IMR-90 (cell line): Measurements from ENCODE around the gene PRKCE. TPM values are rescaled to one million over a fixed set of nuclear protein-coding genes. Genes with fewer than 3 reads are reported as not detected.
A peak's percentile ranks its signal among the peaks of the same experiment; 100 is the strongest.

Source experiments
- ATAC-seq: fragments of 200-7000 bp; cut with Tn5 transposase; 2 replicates; pipeline ENCODE4 v1.9.1; 2020; ENCODE audit warnings: low read depth, mild to moderate bottlenecking, moderate library complexity
- BruUV-seq: library from RNA; stranded (reverse); fragments of 400-500 nt; replicated peaks from 2 replicates; lab custom pipeline; 2021; lab: Mats Ljungman, UMichigan
- CTCF ChIA-PET: fragments of 300-600 bp; formaldehyde crosslinking; extraction: SDS; loops from one replicate; lab custom pipeline; 2021; ENCODE audit warnings: antibody characterized with exemption; lab: Yijun Ruan, JAX
- POLR2A ChIA-PET: fragments of 300-600 bp; sonication (Branson Sonifier 250); formaldehyde crosslinking; loops from one replicate; lab custom pipeline; 2022; ENCODE audit warnings: antibody characterized with exemption; ENCODE audit not compliant: unreplicated experiment; lab: Charles Lee
- DNase-seq: peaks from one replicate; pipeline ENCODE4 v3.0.0; 2013
- H2AFZ ChIP-seq: replicated peaks from 2 replicates; pipeline ENCODE3; 2013; ENCODE audit warnings: low read length, mild to moderate bottlenecking; ENCODE audit not compliant: poor library complexity
- H2AK5ac ChIP-seq: 2 replicates; pipeline ENCODE4 v1.6.1; 2013; ENCODE audit warnings: low read depth, low read length, inconsistent platforms
- H2AK9ac ChIP-seq: replicated peaks from 2 replicates; pipeline ENCODE3; 2013; ENCODE audit warnings: mild to moderate bottlenecking, low read depth, low read length, moderate library complexity; ENCODE audit not compliant: poor library complexity
- H2BK120ac ChIP-seq: 2 replicates; pipeline ENCODE4 v1.6.1; 2013; ENCODE audit warnings: low read depth, low read length, inconsistent platforms
- H2BK15ac ChIP-seq: 3 replicates; pipeline ENCODE4 v1.6.1; 2013; ENCODE audit warnings: low read depth, low read length, inconsistent platforms
- H2BK20ac ChIP-seq: 2 replicates; pipeline ENCODE4 v1.6.1; 2013; ENCODE audit warnings: low read depth, mild to moderate bottlenecking, inconsistent platforms, low read length, moderate library complexity
- H2BK5ac ChIP-seq: 2 replicates; pipeline ENCODE4 v1.6.1; 2013; ENCODE audit warnings: mild to moderate bottlenecking, low read depth, low read length, inconsistent platforms; ENCODE audit not compliant: poor library complexity, severe bottlenecking
- H3K14ac ChIP-seq: replicated peaks from 2 replicates; pipeline ENCODE4 v1.6.1; 2013; ENCODE audit warnings: low read depth, low read length, inconsistent platforms
- H3K18ac ChIP-seq: 2 replicates; pipeline ENCODE4 v1.6.1; 2013; ENCODE audit warnings: low read depth, low read length, control low read depth
- H3K23ac ChIP-seq: 2 replicates; pipeline ENCODE4 v1.6.1; 2013; ENCODE audit warnings: low read depth, low read length, inconsistent platforms
- H3K27ac ChIP-seq: 2 replicates; pipeline ENCODE4 v1.5.1; 2013; ENCODE audit warnings: mild to moderate bottlenecking, control low read depth, low read length; ENCODE audit not compliant: insufficient read depth
- H3K27me3 ChIP-seq: 2 replicates; pipeline ENCODE4 v1.6.1; 2013; ENCODE audit warnings: low read length; ENCODE audit not compliant: control insufficient read depth, insufficient read depth
- H3K36me3 ChIP-seq: 2 replicates; pipeline ENCODE4 v1.6.1; 2013; ENCODE audit warnings: low read length, mixed read lengths; ENCODE audit not compliant: control insufficient read depth, insufficient read depth
- H3K4ac ChIP-seq: 2 replicates; pipeline ENCODE4 v1.6.1; 2013; ENCODE audit warnings: low read depth, low read length, inconsistent platforms
- H3K4me1 ChIP-seq: 2 replicates; pipeline ENCODE4 v1.6.1; 2013; ENCODE audit warnings: low read length, mixed read lengths; ENCODE audit not compliant: control insufficient read depth, insufficient read depth
- H3K4me2 ChIP-seq: 2 replicates; pipeline ENCODE4 v1.6.1; 2013; ENCODE audit warnings: low read depth, mild to moderate bottlenecking, control low read depth, low read length, moderate library complexity
- H3K4me3 ChIP-seq: 2 replicates; pipeline ENCODE4 v1.5.1; 2013; ENCODE audit warnings: low read depth, mild to moderate bottlenecking, control low read depth, low read length, moderate library complexity; ENCODE audit not compliant: insufficient read depth
- H3K56ac ChIP-seq: 2 replicates; pipeline ENCODE4 v1.6.1; 2013; ENCODE audit warnings: low read length, inconsistent platforms; ENCODE audit not compliant: insufficient read depth; ENCODE audit errors: extremely low read depth
- H3K79me1 ChIP-seq, 2 experiments: 2 replicates each; pipeline ENCODE4 v1.6.1; 2013; ENCODE audit warnings: low read length in 2 of 2, inconsistent platforms in 1 of 2, low read depth in 1 of 2
- H3K9ac ChIP-seq: 2 replicates; pipeline ENCODE4 v1.6.1; 2013; ENCODE audit warnings: low read depth, low read length, control low read depth
- H3K9me1 ChIP-seq: 2 replicates; pipeline ENCODE4 v1.6.1; 2013; ENCODE audit warnings: low read length, inconsistent platforms; ENCODE audit not compliant: insufficient read depth
- H3K9me3 ChIP-seq: 2 replicates; pipeline ENCODE4 v1.6.1; 2013; ENCODE audit warnings: low read length; ENCODE audit not compliant: control insufficient read depth, insufficient read depth
- H4K20me1 ChIP-seq: 2 replicates; pipeline ENCODE4 v1.6.1; 2013; ENCODE audit warnings: low read length, inconsistent platforms; ENCODE audit not compliant: insufficient read depth
- H4K5ac ChIP-seq: 2 replicates; pipeline ENCODE4 v1.6.1; 2013; ENCODE audit warnings: mild to moderate bottlenecking, low read depth, low read length, control low read depth
- H4K8ac ChIP-seq, 2 experiments: 2 replicates each; pipeline ENCODE4 v1.6.1; 2013; ENCODE audit warnings: low read depth in 2 of 2, low read length in 2 of 2, control low read depth in 1 of 2, inconsistent platforms in 1 of 2
- H4K91ac ChIP-seq: 2 replicates; pipeline ENCODE4 v1.6.1; 2013; ENCODE audit warnings: low read depth, low read length, inconsistent platforms; ENCODE audit not compliant: insufficient read depth
- BHLHE40 ChIP-seq: fragments of 150-350 bp; IDR thresholded peaks from 2 replicates; pipeline ENCODE4 v1.6.1; 2016; ENCODE audit warnings: mild to moderate bottlenecking, low read depth, low read length
- CEBPB ChIP-seq: IDR thresholded peaks from 2 replicates; pipeline ENCODE4 v1.6.1; 2012; ENCODE audit warnings: low read depth, low read length, improper control_type of control experiment
- CHD1 ChIP-seq: IDR thresholded peaks from 2 replicates; pipeline ENCODE4 v1.6.1; 2012; ENCODE audit warnings: low read depth, low read length, improper control_type of control experiment
- FOS ChIP-seq: fragments of 150-350 bp; IDR thresholded peaks from 2 replicates; pipeline ENCODE4 v1.6.1; 2016; ENCODE audit warnings: low read depth, low read length
- MAFK ChIP-seq: IDR thresholded peaks from 2 replicates; pipeline ENCODE4 v1.6.1; 2012; ENCODE audit warnings: low read depth, low read length, improper control_type of control experiment
- MAZ ChIP-seq: IDR thresholded peaks from 2 replicates; pipeline ENCODE4 v1.6.1; 2012; ENCODE audit warnings: low read depth, mild to moderate bottlenecking, low read length, improper control_type of control experiment, moderate library complexity, borderline replicate concordance
- MXI1 ChIP-seq: IDR thresholded peaks from 2 replicates; pipeline ENCODE4 v1.6.1; 2012; ENCODE audit warnings: low read depth, mild to moderate bottlenecking, low read length, moderate library complexity, borderline replicate concordance
- NFE2L2 ChIP-seq: fragments of 150-350 bp; IDR thresholded peaks from 2 replicates; pipeline ENCODE4 v1.6.1; 2016; ENCODE audit warnings: low read depth, mild to moderate bottlenecking, low read length
- POLR2A ChIP-seq: IDR thresholded peaks from 2 replicates; pipeline ENCODE4 v1.6.1; 2012; ENCODE audit warnings: mild to moderate bottlenecking, low read depth, low read length
- RAD21 ChIP-seq: IDR thresholded peaks from 2 replicates; pipeline ENCODE4 v1.6.1; 2012; ENCODE audit warnings: low read length, improper control_type of control experiment
- RCOR1 ChIP-seq: IDR thresholded peaks from 2 replicates; pipeline ENCODE4 v1.6.1; 2012; ENCODE audit warnings: mild to moderate bottlenecking, low read length, improper control_type of control experiment; ENCODE audit not compliant: insufficient replicate concordance
- RFX5 ChIP-seq: IDR thresholded peaks from 2 replicates; pipeline ENCODE4 v1.8.0; 2012; ENCODE audit warnings: low read depth, mild to moderate bottlenecking, low read length, moderate library complexity
- SMC3 ChIP-seq: fragments of 150-350 bp; IDR thresholded peaks from 2 replicates; pipeline ENCODE4 v1.6.1; 2016; ENCODE audit warnings: low read depth, mild to moderate bottlenecking, antibody characterized with exemption, low read length, moderate library complexity
- whole genome bisulfite sequencing, 2 experiments: methylation state at CpG; one replicate each; pipeline versions ENCODE4 v1.1.5 to v1.1.7; 2013; ENCODE audit warnings: missing lambda C conversion rate in 2 of 2; ENCODE audit not compliant: insufficient read length in 1 of 2; ENCODE audit errors: extremely low coverage in 2 of 2; 5-methylcytosine and 5-hydroxymethylcytosine counted together
- dilution Hi-C: fragments of 300-500 bp; cut with HindIII; formaldehyde crosslinking; loops from one replicate; pipeline ENCODE4 v1.14.3; 2018; ENCODE audit warnings: low sequenced_read_pairs; ENCODE audit not compliant: unreplicated experiment
- in situ Hi-C: fragments of 300-500 bp; cut with MboI; formaldehyde crosslinking; loops from 3 replicates; pipeline ENCODE4 v1.14.3; 2019; ENCODE audit warnings: low sequenced_read_pairs, inconsistent platforms, mixed read lengths
- intact Hi-C: fragments of 100-400 bp; cut with micrococcal nuclease; formaldehyde crosslinking; loops from 2 replicates; pipeline ENCODE4 v1.10.0; 2022
- polyA plus RNA-seq, 3 experiments: library from polyadenylated mRNA; depleted of rRNA; stranded (reverse); fragments of >200 nt; gene quantifications; 2 replicates each; pipeline ENCODE4 v1.2.3, GENCODE V29; 2012; ENCODE audit warnings: low replicate concordance in 1 of 3
- total RNA-seq: library from RNA; depleted of rRNA; stranded (reverse); fragments of >200 nt; gene quantifications from 2 replicates; pipeline ENCODE4 v1.2.3, GENCODE V29; 2012
- TF ChIP-seq, protein P1 (sequence below): conservative IDR thresholded peaks from 2 replicates; pipeline ENCODE4 v1.5.1; 2012; ENCODE audit warnings: mild to moderate bottlenecking, low read depth, low read length, improper control_type of control experiment
- TF ChIP-seq, protein P2 (sequence below): fragments of 150-350 bp; IDR thresholded peaks from 2 replicates; pipeline ENCODE4 v1.6.1; 2016; ENCODE audit warnings: low read depth, mild to moderate bottlenecking, low read length, moderate library complexity, borderline replicate concordance

The PRKCE gene
- total and polyA plus RNA-seq, 2 of the 4 experiments (the other 2 are of a cell fraction) = 8.1 to 32.4 TPM

DNA sequence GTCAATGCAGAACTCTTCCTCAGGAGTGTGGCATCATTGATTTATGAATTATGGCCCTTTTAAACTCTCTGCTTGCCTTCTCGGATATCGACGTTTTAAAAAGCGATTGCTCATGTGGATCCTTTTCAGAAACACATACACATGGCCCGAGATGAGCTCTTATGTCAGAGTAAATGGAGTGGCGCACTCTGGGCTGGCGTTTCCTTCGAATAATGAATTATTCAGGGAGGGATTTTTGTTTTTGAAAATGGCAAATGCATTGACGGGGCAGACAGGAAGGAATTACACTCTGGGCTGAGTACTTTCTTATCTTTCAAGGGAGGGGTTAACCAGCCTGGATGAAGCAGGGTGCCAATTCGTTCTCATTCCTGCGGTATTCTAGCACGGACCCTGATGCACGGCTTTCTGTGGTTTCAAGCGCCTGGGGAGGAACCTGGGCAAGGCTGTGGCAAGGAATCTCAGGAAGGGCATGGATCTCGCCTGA, 142.7 kb downstream of the PRKCE start:
- ATAC-seq (no peak), DNase-seq (peak; percentile 18)
- intact Hi-C loops = no loop called here
- no peak overlapping the region for H2AK9ac ChIP-seq
- H3K4ac ChIP-seq = no peak overlapping the region
- no peak overlapping the region for H3K18ac ChIP-seq
- H2AK5ac ChIP-seq = no peak overlapping the region
- H3K36me3 ChIP-seq = no peaks in the 10 kb centered on the region
- H3K27ac ChIP-seq = no peak overlapping the region
- no peak overlapping the region for H2AFZ ChIP-seq
- no peak overlapping the region for H3K23ac ChIP-seq
- TF ChIP-seq NFE2L2 (no peak), RCOR1 (no peak), CEBPB (no peak), SMC3 (no peak), CHD1 (no peak), BHLHE40 (no peak), FOS (no peak), MAZ (no peak), MAFK (no peak), RFX5 (no peak), MXI1 (no peak), RAD21 (no peak), POLR2A (no peak)
- TF ChIP-seq, protein P1, sequence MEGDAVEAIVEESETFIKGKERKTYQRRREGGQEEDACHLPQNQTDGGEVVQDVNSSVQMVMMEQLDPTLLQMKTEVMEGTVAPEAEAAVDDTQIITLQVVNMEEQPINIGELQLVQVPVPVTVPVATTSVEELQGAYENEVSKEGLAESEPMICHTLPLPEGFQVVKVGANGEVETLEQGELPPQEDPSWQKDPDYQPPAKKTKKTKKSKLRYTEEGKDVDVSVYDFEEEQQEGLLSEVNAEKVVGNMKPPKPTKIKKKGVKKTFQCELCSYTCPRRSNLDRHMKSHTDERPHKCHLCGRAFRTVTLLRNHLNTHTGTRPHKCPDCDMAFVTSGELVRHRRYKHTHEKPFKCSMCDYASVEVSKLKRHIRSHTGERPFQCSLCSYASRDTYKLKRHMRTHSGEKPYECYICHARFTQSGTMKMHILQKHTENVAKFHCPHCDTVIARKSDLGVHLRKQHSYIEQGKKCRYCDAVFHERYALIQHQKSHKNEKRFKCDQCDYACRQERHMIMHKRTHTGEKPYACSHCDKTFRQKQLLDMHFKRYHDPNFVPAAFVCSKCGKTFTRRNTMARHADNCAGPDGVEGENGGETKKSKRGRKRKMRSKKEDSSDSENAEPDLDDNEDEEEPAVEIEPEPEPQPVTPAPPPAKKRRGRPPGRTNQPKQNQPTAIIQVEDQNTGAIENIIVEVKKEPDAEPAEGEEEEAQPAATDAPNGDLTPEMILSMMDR = no peak
- TF ChIP-seq, protein P2, sequence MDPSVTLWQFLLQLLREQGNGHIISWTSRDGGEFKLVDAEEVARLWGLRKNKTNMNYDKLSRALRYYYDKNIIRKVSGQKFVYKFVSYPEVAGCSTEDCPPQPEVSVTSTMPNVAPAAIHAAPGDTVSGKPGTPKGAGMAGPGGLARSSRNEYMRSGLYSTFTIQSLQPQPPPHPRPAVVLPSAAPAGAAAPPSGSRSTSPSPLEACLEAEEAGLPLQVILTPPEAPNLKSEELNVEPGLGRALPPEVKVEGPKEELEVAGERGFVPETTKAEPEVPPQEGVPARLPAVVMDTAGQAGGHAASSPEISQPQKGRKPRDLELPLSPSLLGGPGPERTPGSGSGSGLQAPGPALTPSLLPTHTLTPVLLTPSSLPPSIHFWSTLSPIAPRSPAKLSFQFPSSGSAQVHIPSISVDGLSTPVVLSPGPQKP = no peak
- no peak overlapping the region for H2BK20ac ChIP-seq
- H3K79me1 ChIP-seq = peaks cover 9% of the 10 kb centered on the region in 2 experiments
- peaks cover 10% of the 10 kb centered on the region; the same call in 1 of the 2 replicates for H4K20me1 ChIP-seq
- H2BK5ac ChIP-seq = no peak overlapping the region
- H4K8ac ChIP-seq = no peak overlapping the region
- H3K4me1 ChIP-seq = peaks cover 2% of the 10 kb centered on the region; the same call in 1 of the 2 replicates
- no peak overlapping the region for H3K9ac ChIP-seq
- no peak overlapping the region for H3K14ac ChIP-seq
- no peaks in the 10 kb centered on the region for H3K27me3 ChIP-seq
- H2BK15ac ChIP-seq = no peak overlapping the region
- CTCF ChIA-PET = interaction anchor here (0.5 kb wide), 1 partner anchor 127 kb away, joined by 3 read pairs; no protein-coding TSS in a partner anchor
- H3K4me3 ChIP-seq = no peak overlapping the region
- dilution Hi-C loops = no loop called here
- H3K9me1 ChIP-seq = no peaks in the 10 kb centered on the region; the same call in 1 of the 2 replicates
- no peak overlapping the region for H3K4me2 ChIP-seq
- in situ Hi-C loops = no loop called here
- H2BK120ac ChIP-seq = no peak overlapping the region
- no TSS peak for BruUV-seq
- H4K91ac ChIP-seq = no peak overlapping the region
- H3K9me3 ChIP-seq = no peaks in the 10 kb centered on the region
- 67% methylated on average over 1 of the region's 15 CpGs; no CpG with 5 or more reads in 1 of the 2 experiments for WGBS, 2 experiments
- H4K5ac ChIP-seq = no peak overlapping the region
- POLR2A ChIA-PET = no interaction called here
- H3K56ac ChIP-seq = no peak overlapping the region
